ENCODE results near the gene TOP3B.

The TOP3B gene

GRCh38 chr22:21964918-21965484, 17.6 kb downstream of the TOP3B start:
- H3K27me3 ChIP-seq (replicated peaks; ENCODE audit: control insufficient read depth, insufficient read depth, low read length) = no peaks in the 10 kb centered on the region
- no peak for DNase-seq (ENCODE audit: low read depth)
- H3K4me3 ChIP-seq (ENCODE audit: low read length) = no peak overlapping the region
- peaks cover 82% of the 10 kb centered on the region for H3K36me3 ChIP-seq (ENCODE audit: control insufficient read depth, insufficient read depth, low read length, severe bottlenecking)
- H3K9me3 ChIP-seq (ENCODE audit: control insufficient read depth, low read length) = no peaks in the 10 kb centered on the region
- peaks cover 7% of the 10 kb centered on the region for H3K4me1 ChIP-seq (ENCODE audit: control insufficient read depth, insufficient read depth, low read length)
- no peak overlapping the region for H3K9ac ChIP-seq (ENCODE audit: low read length)

GRCh38 chr22:21964234-21964633, 18.4 kb downstream of the TOP3B start:
- DNase-seq (ENCODE audit: low read depth) = no peak
- Histone ChIP-seq H3K4me3 (ENCODE audit: low read length) (no peak overlapping the region), H3K36me3 (ENCODE audit: control insufficient read depth, insufficient read depth, low read length, severe bottlenecking) (peaks cover 81% of the 10 kb centered on the region), H3K9me3 (ENCODE audit: control insufficient read depth, low read length) (no peaks in the 10 kb centered on the region), H3K4me1 (ENCODE audit: control insufficient read depth, insufficient read depth, low read length) (peaks cover 10% of the 10 kb centered on the region), H3K9ac (ENCODE audit: low read length) (no peak overlapping the region), H3K27me3 (replicated peaks; ENCODE audit: control insufficient read depth, insufficient read depth, low read length) (no peaks in the 10 kb centered on the region)

GRCh38 chr22:21963790-21964211, 18.8 kb downstream of the TOP3B start:
- Histone ChIP-seq H3K36me3 (ENCODE audit: control insufficient read depth, insufficient read depth, low read length, severe bottlenecking) (peaks cover 85% of the 10 kb centered on the region), H3K9me3 (ENCODE audit: control insufficient read depth, low read length) (no peaks in the 10 kb centered on the region), H3K27me3 (replicated peaks; ENCODE audit: control insufficient read depth, insufficient read depth, low read length) (no peaks in the 10 kb centered on the region), H3K4me3 (ENCODE audit: low read length) (no peak overlapping the region), H3K4me1 (ENCODE audit: control insufficient read depth, insufficient read depth, low read length) (peaks cover 10% of the 10 kb centered on the region), H3K9ac (ENCODE audit: low read length) (no peak overlapping the region)
- no peak for DNase-seq (ENCODE audit: low read depth)

GRCh38 chr22:21963286-21963685, 19.3 kb downstream of the TOP3B start:
- Histone ChIP-seq H3K4me1 (ENCODE audit: control insufficient read depth, insufficient read depth, low read length) (peaks cover 10% of the 10 kb centered on the region), H3K27me3 (replicated peaks; ENCODE audit: control insufficient read depth, insufficient read depth, low read length) (no peaks in the 10 kb centered on the region), H3K9me3 (ENCODE audit: control insufficient read depth, low read length) (no peaks in the 10 kb centered on the region), H3K9ac (ENCODE audit: low read length) (no peak overlapping the region), H3K36me3 (ENCODE audit: control insufficient read depth, insufficient read depth, low read length, severe bottlenecking) (peaks cover 84% of the 10 kb centered on the region), H3K4me3 (ENCODE audit: low read length) (no peak overlapping the region)
- no peak for DNase-seq (ENCODE audit: low read depth)

- DNase-seq (ENCODE audit: low read depth) = no peak
Measured at GRCh38 chr22:21962655-21962949, 20.0 kb downstream of the TOP3B start.

GRCh38 chr22:21961886-21962654, 20.5 kb downstream of the TOP3B start:
- Histone ChIP-seq H3K36me3 (ENCODE audit: control insufficient read depth, insufficient read depth, low read length, severe bottlenecking) (peaks cover 72% of the 10 kb centered on the region), H3K9me3 (ENCODE audit: control insufficient read depth, low read length) (no peaks in the 10 kb centered on the region), H3K4me3 (ENCODE audit: low read length) (no peak overlapping the region), H3K27me3 (replicated peaks; ENCODE audit: control insufficient read depth, insufficient read depth, low read length) (no peaks in the 10 kb centered on the region), H3K4me1 (ENCODE audit: control insufficient read depth, insufficient read depth, low read length) (peaks cover 10% of the 10 kb centered on the region), H3K9ac (ENCODE audit: low read length) (no peak overlapping the region)
- DNase-seq (ENCODE audit: low read depth) = peak; percentile 27

More at GRCh38 chr22:21962655-21962949, 20.0 kb downstream of the TOP3B start:
- Histone ChIP-seq H3K27me3 (replicated peaks; ENCODE audit: control insufficient read depth, insufficient read depth, low read length) (no peaks in the 10 kb centered on the region), H3K4me1 (ENCODE audit: control insufficient read depth, insufficient read depth, low read length) (peaks cover 10% of the 10 kb centered on the region), H3K36me3 (ENCODE audit: control insufficient read depth, insufficient read depth, low read length, severe bottlenecking) (peaks cover 77% of the 10 kb centered on the region), H3K9ac (ENCODE audit: low read length) (no peak overlapping the region), H3K4me3 (ENCODE audit: low read length) (no peak overlapping the region), H3K9me3 (ENCODE audit: control insufficient read depth, low read length) (no peaks in the 10 kb centered on the region)

GRCh38 chr22:21961127-21961867, 21.3 kb downstream of the TOP3B start:
- Histone ChIP-seq H3K4me3 (ENCODE audit: low read length) (no peak overlapping the region), H3K9me3 (ENCODE audit: control insufficient read depth, low read length) (no peaks in the 10 kb centered on the region), H3K4me1 (ENCODE audit: control insufficient read depth, insufficient read depth, low read length) (peaks cover 10% of the 10 kb centered on the region), H3K27me3 (replicated peaks; ENCODE audit: control insufficient read depth, insufficient read depth, low read length) (no peaks in the 10 kb centered on the region), H3K36me3 (ENCODE audit: control insufficient read depth, insufficient read depth, low read length, severe bottlenecking) (peaks cover 64% of the 10 kb centered on the region), H3K9ac (ENCODE audit: low read length) (no peak overlapping the region)
- DNase-seq (ENCODE audit: low read depth) = no peak

GRCh38 chr22:21960200-21961126, 22.1 kb downstream of the TOP3B start:
- Histone ChIP-seq H3K27me3 (replicated peaks; ENCODE audit: control insufficient read depth, insufficient read depth, low read length) (no peaks in the 10 kb centered on the region), H3K4me3 (ENCODE audit: low read length) (no peak overlapping the region), H3K9ac (ENCODE audit: low read length) (no peak overlapping the region), H3K4me1 (ENCODE audit: control insufficient read depth, insufficient read depth, low read length) (peaks cover 10% of the 10 kb centered on the region), H3K36me3 (ENCODE audit: control insufficient read depth, insufficient read depth, low read length, severe bottlenecking) (peaks cover 56% of the 10 kb centered on the region), H3K9me3 (ENCODE audit: control insufficient read depth, low read length) (no peaks in the 10 kb centered on the region)
- no peak for DNase-seq (ENCODE audit: low read depth)

- Histone ChIP-seq H3K4me3 (ENCODE audit: low read length) (no peak overlapping the region), H3K36me3 (ENCODE audit: control insufficient read depth, insufficient read depth, low read length, severe bottlenecking) (peaks cover 46% of the 10 kb centered on the region), H3K9me3 (ENCODE audit: control insufficient read depth, low read length) (no peaks in the 10 kb centered on the region), H3K27me3 (replicated peaks; ENCODE audit: control insufficient read depth, insufficient read depth, low read length) (no peaks in the 10 kb centered on the region), H3K9ac (ENCODE audit: low read length) (no peak overlapping the region), H3K4me1 (ENCODE audit: control insufficient read depth, insufficient read depth, low read length) (peaks cover 10% of the 10 kb centered on the region)
- DNase-seq (ENCODE audit: low read depth) = no peak
Measured at GRCh38 chr22:21959274-21960074, 23.1 kb downstream of the TOP3B start.

Measured in adipocyte (in vitro differentiated cells).